WTC11 (cell line): ENCODE measurements around the gene TFAP2B.

Experiments used
- ARID4B ChIP-seq: sonication (generic); formaldehyde crosslinking; IDR thresholded peaks from 2 replicates; pipeline ENCODE4 v1.8.0; 2023; ENCODE audit warnings: missing genetic modification reagents, mild to moderate bottlenecking, borderline replicate concordance
- ATF3 ChIP-seq: sonication (generic); formaldehyde crosslinking; conservative IDR thresholded peaks from 2 replicates; pipeline ENCODE4 v1.8.1; 2022; ENCODE audit warnings: mild to moderate bottlenecking, missing genetic modification reagents
- CREB1 ChIP-seq: sonication (generic); formaldehyde crosslinking; IDR thresholded peaks from 2 replicates; pipeline ENCODE4 v1.8.0; 2023; ENCODE audit warnings: mild to moderate bottlenecking, missing genetic modification reagents
- CTCF ChIP-seq: fragments of 200-600 bp; IDR thresholded peaks from 2 replicates; pipeline ENCODE4 v1.8.0; 2022; ENCODE audit warnings: antibody characterized with exemption
- ETV6 ChIP-seq: sonication (generic); formaldehyde crosslinking; IDR thresholded peaks from 2 replicates; pipeline ENCODE4 v1.8.1; 2022; ENCODE audit warnings: mild to moderate bottlenecking, missing genetic modification reagents
- NR1H2 ChIP-seq: sonication (generic); formaldehyde crosslinking; IDR thresholded peaks from 2 replicates; pipeline ENCODE4 v1.9.0; 2021; ENCODE audit warnings: mild to moderate bottlenecking, moderate library complexity, missing genetic modification reagents
- PRRX2 ChIP-seq: fragments of 250-450 bp; sonication (Bioruptor Pico); IDR thresholded peaks from 2 replicates; pipeline ENCODE4 v1.8.0; 2021; ENCODE audit warnings: mild to moderate bottlenecking
- TCF7 ChIP-seq: sonication (generic); formaldehyde crosslinking; IDR thresholded peaks from 2 replicates; pipeline ENCODE4 v1.8.0; 2022; ENCODE audit warnings: mild to moderate bottlenecking, low read depth, missing genetic modification reagents, moderate library complexity
- ZNF281 ChIP-seq: sonication (generic); formaldehyde crosslinking; IDR thresholded peaks from 2 replicates; pipeline ENCODE4 v1.8.0; 2023; ENCODE audit warnings: mild to moderate bottlenecking, missing genetic modification reagents
- TF ChIP-seq, protein P1 (sequence below): sonication (generic); formaldehyde crosslinking; IDR thresholded peaks from 2 replicates; pipeline ENCODE4 v1.8.1; 2022; ENCODE audit warnings: low read depth, missing genetic modification reagents, borderline replicate concordance
- TF ChIP-seq, protein P2 (sequence below): sonication (generic); formaldehyde crosslinking; IDR thresholded peaks from 2 replicates; pipeline ENCODE4 v1.8.0; 2022; ENCODE audit warnings: mild to moderate bottlenecking, missing genetic modification reagents
- TF ChIP-seq, protein P3 (sequence below): sonication (generic); formaldehyde crosslinking; IDR thresholded peaks from 2 replicates; pipeline ENCODE4 v1.8.0; 2022; ENCODE audit warnings: mild to moderate bottlenecking, missing genetic modification reagents

DNA sequence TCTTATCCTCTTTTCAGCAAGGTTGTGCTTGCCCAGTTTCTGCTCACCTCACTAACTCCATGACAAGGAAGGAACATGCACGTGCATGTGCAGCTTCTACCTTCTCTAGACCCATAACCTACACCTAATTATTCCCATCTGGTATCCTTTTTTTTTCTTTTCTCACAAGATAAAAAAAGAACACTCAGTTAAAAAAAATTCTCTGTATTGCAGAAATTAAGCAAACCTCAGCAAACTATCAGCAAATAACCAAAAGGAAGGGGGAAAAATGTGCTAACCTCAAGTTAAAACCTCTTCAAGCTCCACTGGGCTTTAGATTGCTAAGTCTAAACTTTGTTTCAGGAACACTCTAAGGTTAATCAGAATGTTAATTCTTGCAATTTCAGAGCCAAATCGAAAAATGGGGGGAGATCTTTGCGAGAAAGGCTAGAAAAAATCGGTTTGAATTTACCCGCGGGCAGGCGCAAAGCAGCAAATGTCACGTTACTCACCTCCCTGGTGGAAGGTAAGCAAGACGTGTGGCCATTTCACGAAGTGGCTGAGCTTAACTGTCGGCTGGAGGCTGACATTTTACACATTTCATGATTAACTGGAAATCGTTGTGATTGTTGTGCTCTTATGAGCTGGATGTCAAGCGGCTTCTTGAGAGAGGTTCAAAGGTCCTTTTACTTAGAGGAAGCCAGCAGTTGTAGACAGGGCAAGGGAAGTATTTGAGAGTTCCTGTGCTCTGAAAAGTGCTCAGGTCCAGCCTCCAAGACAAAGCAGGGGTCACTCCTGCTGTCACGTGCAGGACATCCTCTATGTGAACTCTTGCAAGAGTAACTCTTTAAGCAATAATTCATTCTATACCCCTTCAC, 19.1 kb downstream of the TFAP2B start:
- TF ChIP-seq, protein P1, sequence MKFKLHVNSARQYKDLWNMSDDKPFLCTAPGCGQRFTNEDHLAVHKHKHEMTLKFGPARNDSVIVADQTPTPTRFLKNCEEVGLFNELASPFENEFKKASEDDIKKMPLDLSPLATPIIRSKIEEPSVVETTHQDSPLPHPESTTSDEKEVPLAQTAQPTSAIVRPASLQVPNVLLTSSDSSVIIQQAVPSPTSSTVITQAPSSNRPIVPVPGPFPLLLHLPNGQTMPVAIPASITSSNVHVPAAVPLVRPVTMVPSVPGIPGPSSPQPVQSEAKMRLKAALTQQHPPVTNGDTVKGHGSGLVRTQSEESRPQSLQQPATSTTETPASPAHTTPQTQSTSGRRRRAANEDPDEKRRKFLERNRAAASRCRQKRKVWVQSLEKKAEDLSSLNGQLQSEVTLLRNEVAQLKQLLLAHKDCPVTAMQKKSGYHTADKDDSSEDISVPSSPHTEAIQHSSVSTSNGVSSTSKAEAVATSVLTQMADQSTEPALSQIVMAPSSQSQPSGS (CRISPR knock-in tag), result no peak
- TF ChIP-seq ATF3 (CRISPR knock-in tag) (no peak), ARID4B (no peak), CTCF (no peak), NR1H2 (CRISPR knock-in tag) (no peak), ETV6 (CRISPR knock-in tag) (no peak), ZNF281 (CRISPR knock-in tag) (no peak), CREB1 (CRISPR knock-in tag) (no peak), TCF7 (CRISPR knock-in tag) (no peak), PRRX2 (no peak)
- TF ChIP-seq, protein P2, sequence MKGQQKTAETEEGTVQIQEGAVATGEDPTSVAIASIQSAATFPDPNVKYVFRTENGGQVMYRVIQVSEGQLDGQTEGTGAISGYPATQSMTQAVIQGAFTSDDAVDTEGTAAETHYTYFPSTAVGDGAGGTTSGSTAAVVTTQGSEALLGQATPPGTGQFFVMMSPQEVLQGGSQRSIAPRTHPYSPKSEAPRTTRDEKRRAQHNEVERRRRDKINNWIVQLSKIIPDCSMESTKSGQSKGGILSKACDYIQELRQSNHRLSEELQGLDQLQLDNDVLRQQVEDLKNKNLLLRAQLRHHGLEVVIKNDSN (CRISPR knock-in tag), result no peak
- TF ChIP-seq, protein P3, sequence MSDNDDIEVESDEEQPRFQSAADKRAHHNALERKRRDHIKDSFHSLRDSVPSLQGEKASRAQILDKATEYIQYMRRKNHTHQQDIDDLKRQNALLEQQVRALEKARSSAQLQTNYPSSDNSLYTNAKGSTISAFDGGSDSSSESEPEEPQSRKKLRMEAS, result no peak
